Peyer's patch (tissue), 4 donors: ENCODE measurements around the gene VPS52. TPM values are rescaled to one million over a fixed set of nuclear protein-coding genes. Genes with fewer than 3 reads are reported as not detected.

Source experiments
- DNase-seq, 3 donors: peaks; one replicate each; pipeline ENCODE4 v3.0.0-alpha.2; 2017 to 2019
- H3K27ac ChIP-seq, 4 donors: fragments of 200-600 bp; sonication (generic); one replicate each; pipeline ENCODE4 v1.5.1; 2016 to 2019
- H3K27me3 ChIP-seq, 2 donors: fragments of 200-600 bp; sonication (generic); one replicate each; pipeline ENCODE4 v1.5.1; 2019
- H3K36me3 ChIP-seq, 3 donors: fragments of 200-600 bp; sonication (generic); one replicate each; pipeline ENCODE4 v1.5.1; 2016 to 2019
- H3K4me1 ChIP-seq, 4 donors: fragments of 200-600 bp; sonication (generic); one replicate each; pipeline ENCODE4 v1.5.1; 2016 to 2019
- H3K4me3 ChIP-seq, 4 donors: fragments of 200-600 bp; sonication (generic); 1 replicate in 3 of 4; 2 replicates in 1 of 4; pipeline ENCODE4 v1.5.1; 2016 to 2019; ENCODE audit warnings: mild to moderate bottlenecking in 1 of 4
- H3K9me3 ChIP-seq, 4 donors: fragments of 200-600 bp; sonication (generic); one replicate each; pipeline ENCODE4 v1.5.1; 2016 to 2019; ENCODE audit warnings: mild to moderate bottlenecking in 1 of 4
- CTCF ChIP-seq, 6 experiments: fragments of 450-650 bp in 4 of 6; fragments of 200-600 bp in 2 of 6; sonication (generic) in 1 of 6; IDR thresholded peaks; one replicate each; pipeline ENCODE4 v1.5.1; 2017 to 2019; ENCODE audit warnings: antibody characterized with exemption in 6 of 6, mild to moderate bottlenecking in 3 of 6, moderate library complexity in 1 of 6
- POLR2A ChIP-seq, 2 donors: fragments of 450-650 bp; IDR thresholded peaks; one replicate each; pipeline ENCODE4 v1.5.1; 2017; ENCODE audit warnings: antibody characterized with exemption in 2 of 2, mild to moderate bottlenecking in 2 of 2, moderate library complexity in 2 of 2
- total RNA-seq, 4 donors: library from RNA; depleted of rRNA; stranded (reverse); fragments of >200 nt; gene quantifications; one replicate each; pipeline ENCODE4 v1.1.0, GENCODE V29; 2016

The VPS52 gene
- total RNA-seq: 100 to 1,000 TPM in 2 of 4 donors, 10 to 100 TPM in 2; 56.7 to 132 (median 95.8) TPM

- Histone ChIP-seq H3K36me3 (peaks cover 0 to 54% (median 0%) of the 10 kb centered on the region in 3 donors), H3K4me1 (peaks cover 0 to 57% (median 18%) of the 10 kb centered on the region in 4 donors), H3K4me3 (peak within 1 kb of the TSS; percentile 65 to 77 (median 70)), H3K27ac (peak within 1 kb of the TSS; percentile 83 to 95 (median 90)), H3K9me3 (no peaks in the 10 kb centered on the region), H3K27me3 (no peaks in the 10 kb centered on the region)
- peak; percentile 90 to 98 (median 96) for DNase-seq
- TF ChIP-seq CTCF (IDR thresholded peaks at IDR 0.05) (peak in 1 of 6 experiments; percentile 2), POLR2A (IDR thresholded peaks at IDR 0.05) (peak; percentile 90 to 96)
Observed at GRCh38 chr6:33271468-33272274, at the start of gene VPS52, which contains the start of gene RPS18. Gene VPS52, minus strand, starts transcription at chr6:33271876. Its CDS starts 201 bp downstream, at chr6:33271675. Gene RPS18, plus strand, starts transcription at chr6:33272075. Its CDS starts 45 bp downstream, at chr6:33272120.

GRCh38 chr6:33321227-33321626, 49.6 kb upstream of the VPS52 start:
- H3K36me3 ChIP-seq: peaks cover 0 to 29% (median 0%) of the 10 kb centered on the region in 3 donors
- H3K4me1 ChIP-seq: peaks cover 0 to 60% (median 19%) of the 10 kb centered on the region in 4 donors
- peak overlapping the region in 3 of 4 donors; percentile 71 to 94 (median 80) for H3K4me3 ChIP-seq
- no peak for DNase-seq
- no peaks in the 10 kb centered on the region for H3K9me3 ChIP-seq
- H3K27me3 ChIP-seq: no peaks in the 10 kb centered on the region
- TF ChIP-seq POLR2A (IDR thresholded peaks at IDR 0.05): no peak
- TF ChIP-seq CTCF (IDR thresholded peaks at IDR 0.05): no peak
- peak overlapping the region in 3 of 4 donors; percentile 10 to 92 (median 91) for H3K27ac ChIP-seq

GRCh38 chr6:33320315-33321181, 48.9 kb upstream of the VPS52 start:
- no peak for DNase-seq
- Histone ChIP-seq H3K27ac (peak overlapping the region in 3 of 4 donors; percentile 10 to 42 (median 19)), H3K4me1 (peaks cover 0 to 64% (median 20%) of the 10 kb centered on the region in 4 donors), H3K9me3 (no peaks in the 10 kb centered on the region), H3K4me3 (no peak overlapping the region), H3K36me3 (peaks cover 0 to 29% (median 0%) of the 10 kb centered on the region in 3 donors), H3K27me3 (no peaks in the 10 kb centered on the region)
- no peak for TF ChIP-seq POLR2A (IDR thresholded peaks at IDR 0.05)
- no peak for TF ChIP-seq CTCF (IDR thresholded peaks at IDR 0.05)

GRCh38 chr6:33319939-33320314, 48.3 kb upstream of the VPS52 start:
- peaks cover 4 to 71% (median 24%) of the 10 kb centered on the region in 4 donors for H3K4me1 ChIP-seq
- H3K27ac ChIP-seq: peak overlapping the region in 1 of 4 donors; percentile 13
- H3K27me3 ChIP-seq: no peaks in the 10 kb centered on the region
- peaks cover 0 to 29% (median 0%) of the 10 kb centered on the region in 3 donors for H3K36me3 ChIP-seq
- no peak for DNase-seq
- H3K9me3 ChIP-seq: no peaks in the 10 kb centered on the region
- no peak overlapping the region for H3K4me3 ChIP-seq
- no peak for TF ChIP-seq CTCF (IDR thresholded peaks at IDR 0.05)
- TF ChIP-seq POLR2A (IDR thresholded peaks at IDR 0.05): no peak

- peak overlapping the region in 3 of 4 donors; percentile 82 to 89 (median 82) for H3K27ac ChIP-seq
- H3K9me3 ChIP-seq: no peaks in the 10 kb centered on the region
- DNase-seq: no peak
- H3K36me3 ChIP-seq: peaks cover 0 to 29% (median 0%) of the 10 kb centered on the region in 3 donors
- peak overlapping the region; percentile 40 to 60 (median 54) for H3K4me3 ChIP-seq
- H3K4me1 ChIP-seq: peaks cover 4 to 69% (median 27%) of the 10 kb centered on the region in 4 donors
- no peaks in the 10 kb centered on the region for H3K27me3 ChIP-seq
- TF ChIP-seq POLR2A (IDR thresholded peaks at IDR 0.05) (no peak), CTCF (IDR thresholded peaks at IDR 0.05) (no peak)
Observed at GRCh38 chr6:33318426-33319073, 46.9 kb upstream of the VPS52 start.
